Dermis blood vessel endothelial cell (primary cell): ENCODE results near the gene ANKRD29. TPM values are rescaled to one million over a fixed set of nuclear protein-coding genes. Genes with fewer than 3 reads are reported as not detected.
A peak's percentile ranks its signal among the peaks of the same experiment; 100 is the strongest.
"Not testable (repeated sequence)": the region's sequence is repeated elsewhere in the genome, so short reads cannot be mapped to it uniquely, and the experiment has no call there.

Experiments
- DNase-seq: peaks from one replicate; pipeline ENCODE4 v3.0.0; 2010
- total RNA-seq: library from RNA; depleted of rRNA; stranded (reverse); fragments of >200 nt; gene quantifications from 2 replicates; pipeline ENCODE4 v1.2.3, GENCODE V29; 2014

ANKRD29 gene
- total RNA-seq, 1 donor from 2014 or later, result 4.1 TPM

GRCh38 chr18:23614413-23614812 is 48.3 kb downstream of the ANKRD29 start:
- no peak for DNase-seq

- DNase-seq, result not testable (repeated sequence)
Observed at GRCh38 chr18:23613091-23613475, 49.6 kb downstream of the ANKRD29 start.

- DNase-seq, result no peak
Observed at GRCh38 chr18:23612434-23613090, 50.1 kb downstream of the ANKRD29 start.

GRCh38 chr18:23609390-23610023 is 53.2 kb downstream of the ANKRD29 start:
- DNase-seq, result peak; percentile 76

GRCh38 chr18:23608211-23608610 is 54.5 kb downstream of the ANKRD29 start:
- DNase-seq, result no peak

- DNase-seq, result no peak
Observed at GRCh38 chr18:23605941-23606340, 56.8 kb downstream of the ANKRD29 start.

GRCh38 chr18:23599809-23600208 is 62.9 kb downstream of the ANKRD29 start:
- DNase-seq, result no peak

- no peak for DNase-seq
Observed at GRCh38 chr18:23596183-23596582, 66.5 kb downstream of the ANKRD29 start.

GRCh38 chr18:23595591-23595990 is 67.1 kb downstream of the ANKRD29 start:
- no peak for DNase-seq

GRCh38 chr18:23593720-23594119 is 69.0 kb downstream of the ANKRD29 start:
- DNase-seq, result peak; percentile 81

- DNase-seq, result no peak
Observed at GRCh38 chr18:23592911-23593310, 69.8 kb downstream of the ANKRD29 start.

- DNase-seq, result no peak
Observed at GRCh38 chr18:23591011-23591410, 71.7 kb downstream of the ANKRD29 start.

GRCh38 chr18:23588836-23589560 is 73.7 kb downstream of the ANKRD29 start:
- DNase-seq, result no peak

- no peak for DNase-seq
Observed at GRCh38 chr18:23587220-23587642, 75.5 kb downstream of the ANKRD29 start.

- DNase-seq, result peak; percentile 96
Observed at GRCh38 chr18:23586249-23587196, 76.2 kb downstream of the ANKRD29 start, which contains the start of gene NPC1. NPC1 (minus strand) TSS chr18:23586506; CDS start chr18:23586343, 163 bp downstream.

GRCh38 chr18:23585897-23586248 is 76.8 kb downstream of the ANKRD29 start:
- DNase-seq, result no peak

- DNase-seq, result peak; percentile 61
Observed at GRCh38 chr18:23585007-23585871, 77.5 kb downstream of the ANKRD29 start.

GRCh38 chr18:23584019-23584983 is 78.4 kb downstream of the ANKRD29 start:
- DNase-seq, result no peak

- DNase-seq, result no peak
Observed at GRCh38 chr18:23583071-23583865, 79.4 kb downstream of the ANKRD29 start.
